ENCODE measurements around the gene BTBD2.
"Not testable (repeated sequence)": the region's sequence is repeated elsewhere in the genome, so short reads cannot be mapped to it uniquely, and the experiment has no call there.

BTBD2 gene

GRCh38 chr19:2014131-2014571, 1.4 kb downstream of the BTBD2 start:
- DNase-seq (ENCODE audit: low read depth): no peak

DNA sequence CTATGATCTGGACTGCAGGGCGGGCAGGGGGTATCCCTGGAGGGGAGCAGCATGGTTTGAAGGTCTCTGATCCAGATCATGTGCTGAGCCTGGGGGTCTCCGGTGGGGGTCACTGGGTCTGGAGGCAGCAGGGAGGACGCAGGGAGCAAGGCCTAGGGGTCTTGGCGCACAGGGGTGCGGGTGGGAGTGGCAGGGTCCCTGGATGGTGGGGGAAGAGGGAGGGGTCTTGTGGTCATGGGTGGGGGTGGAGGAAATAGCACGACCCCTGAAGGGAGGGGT, 1.9 kb downstream of the BTBD2 start:
- DNase-seq (ENCODE audit: low read depth): no peak

DNA sequence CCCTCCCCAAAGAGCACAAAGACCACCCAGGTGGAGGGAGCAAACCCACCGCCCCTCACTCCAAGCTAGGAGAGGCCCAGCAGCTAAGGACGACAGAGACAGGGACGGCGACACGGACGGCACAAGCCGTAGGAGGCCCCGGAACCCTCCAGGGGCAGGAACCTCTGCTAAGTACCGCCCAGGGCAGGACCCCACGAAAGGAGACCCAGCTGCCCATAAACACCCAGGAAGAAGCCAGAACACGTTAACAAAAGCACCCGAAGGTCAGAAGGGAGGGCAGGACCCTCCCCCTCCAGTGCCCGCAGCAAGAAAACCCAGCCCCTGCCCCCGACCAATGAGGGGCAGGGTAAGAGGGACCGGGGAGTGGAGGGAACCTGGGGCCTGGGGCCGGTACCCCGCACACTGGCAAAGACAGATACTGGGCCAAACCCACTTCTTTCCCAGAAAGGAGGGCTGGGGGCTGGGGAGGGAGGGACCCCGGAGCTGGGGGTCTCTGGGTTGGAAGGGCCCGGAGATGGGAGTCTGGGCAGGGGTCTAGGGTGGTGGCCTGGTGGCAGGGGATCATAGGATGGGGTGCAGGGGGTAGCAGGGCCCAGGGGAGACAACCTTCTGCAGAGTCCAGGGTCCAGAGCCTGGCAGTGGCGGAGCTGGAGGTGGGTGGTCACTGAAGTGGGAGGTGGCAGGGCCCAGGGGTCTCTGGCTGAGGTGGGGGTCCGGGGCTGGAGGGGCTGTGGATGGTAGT, 2.4 kb downstream of the BTBD2 start:
- no peak for DNase-seq (ENCODE audit: low read depth)

GRCh38 chr19:2011169-2011568, 4.3 kb downstream of the BTBD2 start:
- DNase-seq (ENCODE audit: low read depth): no peak

- DNase-seq (ENCODE audit: low read depth): no peak
These were observed 5.3 kb downstream of the BTBD2 start for GRCh38 chr19:2010135-2010668.

DNA sequence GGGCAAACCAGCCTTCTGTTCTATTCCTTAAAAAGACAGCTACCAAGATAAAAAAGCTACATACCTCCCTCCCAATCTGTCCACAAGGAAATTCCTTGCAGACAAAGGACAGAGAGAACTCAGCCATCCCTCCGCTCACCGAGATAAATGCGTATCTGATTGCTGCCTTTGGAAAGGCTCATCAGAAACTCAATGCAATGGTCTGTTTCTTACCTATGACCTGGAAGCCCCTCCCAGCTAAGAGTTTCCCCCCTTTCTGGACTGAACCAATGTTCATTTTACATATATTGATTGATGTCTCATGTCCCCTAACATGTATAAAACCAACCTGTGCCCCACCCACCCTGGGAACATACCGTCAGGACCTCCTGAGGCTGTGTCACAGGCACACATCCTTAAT, 11.6 kb downstream of the BTBD2 start:
- no peak for DNase-seq (ENCODE audit: low read depth)

DNA sequence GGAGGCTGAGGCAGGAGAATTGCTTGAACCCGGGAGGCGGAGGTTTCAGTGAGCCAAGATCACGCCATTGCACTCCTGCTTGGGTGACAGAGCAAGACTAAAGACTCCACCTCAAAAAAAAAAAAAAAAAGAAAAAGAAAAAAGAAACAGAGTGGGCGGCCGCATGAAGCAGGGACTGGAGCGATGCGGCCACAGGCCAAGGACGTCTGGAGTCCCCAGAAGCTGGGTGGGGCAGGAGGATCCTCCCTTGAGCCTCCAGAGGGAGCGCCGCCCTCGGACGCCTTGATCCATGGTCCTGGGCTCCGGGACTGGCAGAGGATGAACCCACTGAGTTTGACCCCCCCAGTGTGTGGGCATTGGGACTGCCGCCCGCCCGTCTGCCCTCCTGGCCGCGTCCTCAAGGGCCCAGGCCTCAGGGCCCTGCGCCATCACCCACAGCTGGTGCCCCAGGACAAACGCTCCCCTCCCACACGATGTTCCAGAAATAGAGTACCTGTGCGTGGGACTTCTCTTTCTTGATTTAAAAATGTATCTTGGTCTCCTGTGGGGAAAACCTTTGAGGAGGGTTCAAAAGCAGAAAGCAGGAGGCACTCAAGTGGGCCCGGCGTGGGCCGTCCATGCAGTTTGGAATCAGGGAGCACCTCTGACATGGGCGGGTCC, 15.5 kb downstream of the BTBD2 start:
- no peak for DNase-seq (ENCODE audit: low read depth)

DNA sequence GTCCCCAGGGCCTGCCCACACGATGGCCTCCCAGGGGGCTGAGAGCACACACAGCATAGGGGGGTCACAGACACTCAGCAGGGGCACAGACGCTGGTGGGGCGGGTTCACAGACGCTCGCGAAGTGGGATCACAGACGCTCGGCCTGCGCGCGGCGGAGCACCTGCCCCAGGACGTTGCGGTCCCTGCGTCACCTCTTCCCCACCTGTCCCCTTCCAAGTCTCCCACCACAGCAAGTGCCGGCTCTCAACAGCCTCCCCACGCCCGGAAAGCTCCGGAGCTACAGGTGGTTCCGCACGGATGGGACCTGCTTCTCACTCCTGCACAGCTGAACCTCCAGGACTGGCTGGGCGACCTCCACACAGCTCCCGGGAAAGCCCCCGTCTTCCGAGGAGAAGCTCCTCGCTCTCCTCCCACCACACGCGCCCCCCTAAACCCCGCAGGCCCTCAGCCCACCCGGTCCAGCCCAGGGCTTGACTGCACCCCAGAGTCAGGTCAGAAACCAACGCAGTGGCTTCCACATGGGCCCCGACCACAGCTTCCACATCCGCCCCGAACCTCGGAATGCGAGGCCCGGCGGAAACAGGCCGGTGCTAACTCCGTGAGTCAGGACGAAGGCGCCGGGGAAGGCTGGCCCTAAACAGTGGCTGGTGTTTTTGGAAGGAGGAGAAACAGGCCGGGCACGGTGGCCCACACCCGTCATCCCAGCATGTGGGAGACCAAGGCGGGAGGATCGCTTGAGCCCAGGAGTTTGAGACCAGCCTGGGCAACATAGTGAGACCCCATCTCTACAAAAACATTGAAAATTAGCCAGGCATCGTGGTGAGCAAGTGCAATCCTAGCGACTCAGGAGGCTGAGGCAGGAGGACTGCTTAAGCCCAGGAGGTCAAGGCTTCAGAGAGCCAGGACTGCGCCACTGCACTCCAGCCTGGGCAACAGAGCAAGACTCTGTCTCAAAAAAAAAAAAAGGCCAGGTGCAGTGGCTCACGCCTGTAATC, 16.5 kb downstream of the BTBD2 start:
- DNase-seq (ENCODE audit: low read depth): no peak

DNA sequence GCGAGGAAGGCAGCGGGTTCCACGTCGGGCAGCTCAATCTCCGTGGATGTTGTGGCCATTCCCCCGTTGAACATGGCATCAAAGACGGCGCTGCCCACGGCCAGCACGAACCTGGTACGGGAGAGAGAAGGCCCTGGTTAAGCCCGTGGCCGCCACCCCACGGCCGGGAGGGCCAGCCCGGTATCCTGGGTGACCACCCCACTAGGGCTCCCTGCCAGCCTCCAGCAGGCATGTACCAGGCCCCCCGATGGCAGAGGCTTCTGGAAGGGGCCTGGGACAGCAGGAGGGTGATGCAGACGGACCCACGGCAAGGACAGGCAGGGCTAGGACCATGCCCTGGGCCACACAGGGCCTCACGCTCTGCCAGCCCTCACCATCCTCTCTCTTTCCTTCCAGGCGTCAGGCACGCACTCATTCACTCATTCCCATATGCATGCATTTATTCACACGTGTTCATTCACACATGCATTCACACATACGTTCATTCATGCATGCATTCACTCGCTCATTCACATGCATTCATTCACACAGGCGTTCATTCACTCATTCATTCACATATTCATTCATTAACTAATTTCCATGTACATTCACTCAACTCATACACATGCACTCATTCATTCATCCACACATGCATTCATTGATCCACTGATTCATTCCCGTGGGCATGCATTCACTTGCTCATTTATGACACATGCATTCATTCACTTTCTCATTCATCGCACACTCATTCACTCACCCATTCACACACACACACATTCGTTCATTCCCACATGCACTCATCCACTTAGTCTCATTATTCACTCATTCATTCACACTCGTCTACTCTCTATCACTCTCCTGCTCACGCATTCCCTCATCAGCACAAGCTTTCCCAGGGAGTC, 17.9 kb downstream of the BTBD2 start:
- DNase-seq (ENCODE audit: low read depth): no peak

DNA sequence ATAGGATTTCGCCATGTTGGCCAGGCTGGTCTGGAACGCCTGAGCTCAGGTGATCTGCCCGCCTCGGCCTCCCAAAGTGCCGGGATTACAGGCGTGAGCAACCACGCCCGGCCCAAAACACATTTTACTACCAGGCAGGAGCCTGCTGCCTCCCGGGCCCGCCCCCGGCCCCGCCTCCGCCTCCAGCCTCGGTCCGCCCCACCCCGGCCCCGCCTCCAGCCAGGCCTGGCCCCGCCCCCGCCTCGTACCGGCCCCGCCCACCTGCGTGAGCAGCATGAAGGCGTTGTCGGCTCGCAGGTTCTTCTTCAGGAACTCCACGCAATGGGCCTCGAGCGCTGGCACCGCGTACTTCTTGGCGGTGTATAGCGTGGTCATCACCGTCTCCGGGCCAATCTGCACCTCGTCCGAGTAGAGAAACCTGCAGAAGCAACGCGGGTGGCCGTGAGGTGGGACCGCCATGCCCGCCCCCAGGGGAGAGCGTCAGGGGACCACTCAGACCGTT, 22.7 kb downstream of the BTBD2 start:
- no peak for DNase-seq (ENCODE audit: low read depth)

DNA sequence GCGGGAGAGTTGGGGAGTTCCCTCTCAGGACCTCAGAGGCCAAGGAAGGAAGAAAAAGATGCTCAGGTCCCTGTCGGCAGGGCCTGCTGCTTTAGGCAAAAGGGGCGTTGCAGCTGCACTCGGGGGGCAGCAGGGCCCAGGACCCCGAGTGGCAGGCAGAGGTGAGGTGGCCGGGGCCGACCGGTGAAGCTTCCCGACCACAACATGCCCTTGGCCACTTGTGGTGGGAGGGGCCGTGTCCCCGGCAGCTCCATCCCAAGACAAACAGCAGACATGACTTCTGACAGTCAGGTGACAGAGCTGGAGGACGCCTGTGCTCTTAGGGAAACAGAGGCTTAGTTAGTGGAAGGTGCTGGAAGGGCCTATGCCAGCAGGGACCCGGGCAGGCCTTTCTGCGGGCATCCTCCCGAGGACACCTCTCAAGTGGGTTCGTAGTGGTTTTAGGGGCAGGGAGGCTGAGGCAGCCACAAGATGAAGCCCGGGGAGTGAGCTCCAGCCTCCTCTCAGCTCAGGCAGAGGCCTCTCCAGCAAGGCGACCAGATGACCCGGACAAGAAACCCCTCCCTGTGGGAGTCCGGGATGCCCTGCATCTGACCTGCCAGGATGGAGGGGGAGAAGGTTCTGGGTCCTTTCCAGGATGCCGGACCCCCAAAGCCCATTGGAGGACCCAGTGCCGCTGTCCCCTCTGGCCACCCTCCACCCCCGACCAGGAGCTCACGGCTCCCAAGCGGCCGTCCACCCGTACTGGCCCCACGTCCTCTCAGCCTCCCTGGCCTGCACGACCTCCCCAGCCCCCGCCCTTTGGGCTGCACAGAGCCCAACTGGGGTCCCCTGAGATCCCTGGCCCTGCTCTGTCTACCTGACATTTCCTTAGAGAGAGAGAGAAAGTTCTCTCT, 24.2 kb downstream of the BTBD2 start:
- DNase-seq (ENCODE audit: low read depth): no peak

GRCh38 chr19:1990230-1991017, 25.1 kb downstream of the BTBD2 start:
- no peak for DNase-seq (ENCODE audit: low read depth)

- DNase-seq (ENCODE audit: low read depth): no peak
These were observed 25.8 kb downstream of the BTBD2 start for GRCh38 chr19:1989513-1990229.

- not testable (repeated sequence) for DNase-seq (ENCODE audit: low read depth)
These were observed 27.1 kb downstream of the BTBD2 start for GRCh38 chr19:1988464-1988863.

DNA sequence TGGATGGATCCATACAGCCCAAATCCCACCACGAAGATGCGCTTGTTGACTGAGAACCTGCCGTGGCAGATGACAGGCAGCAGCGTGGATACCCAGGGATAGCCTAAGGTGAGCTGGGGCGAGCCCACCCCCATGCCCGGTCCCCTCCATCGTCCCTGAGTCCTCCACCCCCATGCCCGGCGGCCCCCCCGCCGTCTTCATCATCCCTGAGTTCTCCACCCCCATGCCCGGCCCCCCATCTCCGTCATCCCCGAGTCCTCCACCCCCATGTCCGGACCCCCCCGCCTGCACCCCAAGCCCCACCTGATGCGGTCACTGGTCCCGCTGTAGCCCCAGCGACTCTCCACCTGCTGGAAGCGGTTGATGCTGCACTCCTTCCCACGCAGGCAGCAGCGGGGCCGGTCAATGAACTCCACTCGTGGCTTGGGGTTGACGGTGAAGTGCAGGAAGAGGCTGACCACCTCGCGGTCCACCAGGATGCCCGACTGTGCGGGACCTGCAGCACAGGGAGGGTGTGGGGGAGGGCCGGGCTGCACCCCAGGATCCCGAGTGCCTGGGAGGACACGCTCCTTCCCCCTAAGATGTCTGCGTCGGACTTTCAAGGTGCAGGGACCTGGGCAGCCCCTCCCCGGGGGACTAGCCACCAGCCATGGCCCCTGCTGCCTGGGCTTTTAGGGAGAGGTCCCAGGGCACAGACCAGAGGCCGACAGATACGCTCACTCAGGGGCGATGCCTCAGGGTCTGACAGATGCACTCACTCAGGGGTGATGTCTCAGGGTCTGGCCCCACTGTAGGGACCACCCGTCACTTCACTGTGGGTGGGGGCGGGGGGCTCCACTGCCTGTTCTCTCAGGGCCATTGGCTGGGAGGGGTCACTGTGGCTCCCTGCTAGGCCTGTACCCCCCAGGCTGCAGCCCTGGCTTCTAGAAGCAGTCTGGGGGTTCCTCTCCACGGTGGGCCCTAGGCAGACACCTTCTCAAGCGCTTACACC, 28.0 kb downstream of the BTBD2 start:
- DNase-seq (ENCODE audit: low read depth): no peak

GRCh38 chr19:1986357-1987162, 29.0 kb downstream of the BTBD2 start:
- no peak for DNase-seq (ENCODE audit: low read depth)
